ENCODE results near the gene MBNL2.

Gene MBNL2

DNA sequence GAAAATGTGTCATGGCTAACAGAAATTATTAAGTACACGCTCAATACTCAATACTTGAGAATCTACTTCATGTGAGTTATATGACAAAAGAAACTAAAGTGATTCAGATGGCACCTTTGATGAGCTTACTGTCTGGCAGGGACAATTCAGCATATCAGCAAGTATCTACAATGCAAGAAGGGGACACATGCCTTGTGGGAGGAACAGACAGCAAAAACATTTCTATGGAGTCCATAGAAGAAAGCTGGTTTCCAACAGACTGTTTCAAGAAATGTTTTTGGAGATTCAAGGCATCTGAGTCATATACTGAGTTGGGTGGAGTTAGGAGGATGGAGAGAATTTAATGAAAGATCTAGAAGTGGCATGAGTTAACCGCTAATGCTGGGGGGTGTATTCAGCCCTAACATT is 54.7 kb downstream of the MBNL2 start:
- no peak for DNase-seq

DNA sequence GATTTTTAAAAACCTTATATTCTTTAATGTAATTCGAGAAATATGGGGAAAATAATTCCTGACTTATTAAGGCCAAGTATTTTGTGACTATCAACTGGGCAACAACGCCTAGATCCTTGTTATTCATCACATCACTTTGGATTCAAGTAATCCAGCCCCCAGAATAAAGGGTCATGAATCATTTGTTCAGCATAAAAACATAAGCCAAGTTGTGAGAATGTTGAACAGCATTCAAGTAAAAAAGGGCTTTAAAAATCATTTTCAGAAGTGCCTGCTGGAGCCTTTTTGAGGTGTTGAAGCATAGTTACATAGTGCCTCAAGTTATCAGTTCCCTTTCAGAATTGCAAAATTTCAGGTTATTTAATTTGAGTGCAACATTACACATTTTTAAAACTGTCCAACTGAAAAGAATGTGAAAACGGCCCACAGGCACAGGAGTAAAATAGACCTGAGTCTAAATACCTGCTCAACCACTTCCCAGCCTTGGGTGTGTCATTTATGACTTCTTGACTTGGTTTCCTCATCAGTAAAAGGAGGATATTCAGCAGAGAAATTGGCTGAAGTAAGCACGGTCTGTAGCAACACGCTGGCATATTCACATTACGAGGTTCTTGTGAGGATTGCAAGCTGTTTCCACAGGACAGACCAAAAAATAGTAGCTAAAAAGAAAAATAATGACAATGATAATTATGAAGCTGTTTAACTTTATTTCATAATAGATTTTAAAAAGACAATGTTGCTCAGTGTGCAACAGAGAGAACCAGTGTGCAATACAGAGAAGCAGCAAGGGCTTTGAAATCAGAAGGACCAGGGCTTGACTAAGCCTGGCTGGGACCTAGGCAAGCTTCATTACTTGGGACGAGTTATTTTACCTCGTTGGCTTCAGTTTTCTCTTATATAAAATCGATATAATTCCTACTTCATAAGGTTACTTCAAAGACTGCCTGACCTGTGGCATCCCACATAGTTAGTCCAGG is 56.6 kb downstream of the MBNL2 start:
- no peak for DNase-seq

DNA sequence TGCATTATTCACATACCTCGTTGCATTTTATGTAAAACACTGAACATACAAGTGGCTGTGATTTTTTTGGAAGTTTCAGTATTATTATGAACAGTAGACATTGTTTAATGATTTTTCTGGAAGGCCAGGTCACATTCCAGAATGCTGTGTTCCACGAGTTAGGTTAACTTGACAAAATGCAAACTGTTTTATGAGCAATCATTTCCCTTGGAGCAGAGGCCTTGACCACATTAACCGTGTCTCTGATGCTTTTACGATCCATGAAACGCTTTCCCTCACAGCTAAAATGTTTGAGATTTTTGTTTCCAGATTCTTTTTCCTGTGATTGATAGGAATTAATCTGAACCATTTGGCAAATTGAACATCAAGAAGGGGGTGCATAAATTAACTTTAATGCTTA is 57.8 kb downstream of the MBNL2 start:
- no peak for DNase-seq

DNA sequence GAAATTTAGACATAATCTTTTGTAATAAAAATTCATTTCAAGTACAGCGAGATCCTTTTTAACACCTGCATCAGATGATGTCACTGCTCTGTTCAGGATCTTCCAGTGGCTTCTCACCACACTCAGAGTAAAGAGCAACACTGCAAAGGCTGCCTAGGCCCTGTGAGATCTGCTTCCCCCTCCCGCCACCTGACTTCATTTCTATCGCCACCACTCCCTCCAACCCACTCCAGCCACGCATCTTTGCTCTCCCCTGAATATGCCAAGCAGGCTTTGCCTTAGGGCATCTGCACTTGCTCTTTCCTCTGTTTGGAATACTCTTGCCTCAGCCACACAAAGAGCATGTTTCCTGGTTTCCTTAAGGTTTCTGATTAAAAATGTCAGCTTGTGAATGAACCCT is 58.3 kb downstream of the MBNL2 start:
- DNase-seq = no peak

DNA sequence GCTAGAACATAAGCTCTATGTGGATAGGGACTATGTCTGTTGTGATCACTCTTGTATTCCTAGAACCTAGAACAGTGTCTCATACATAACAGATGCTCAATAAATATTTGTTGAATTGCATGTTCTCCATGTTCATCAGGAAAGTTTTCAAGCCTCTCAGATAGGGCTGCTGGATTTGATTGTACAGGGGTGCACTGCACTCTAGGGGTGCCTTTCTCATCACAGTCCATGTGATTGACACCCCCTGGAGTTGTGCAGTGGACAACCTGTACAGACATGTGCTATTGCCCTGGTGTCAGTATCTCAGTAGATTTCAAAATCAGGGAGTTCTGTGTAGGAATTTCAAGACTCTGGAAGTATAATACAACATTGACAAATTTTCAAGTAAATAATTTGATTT is 58.9 kb downstream of the MBNL2 start:
- DNase-seq = no peak

DNA sequence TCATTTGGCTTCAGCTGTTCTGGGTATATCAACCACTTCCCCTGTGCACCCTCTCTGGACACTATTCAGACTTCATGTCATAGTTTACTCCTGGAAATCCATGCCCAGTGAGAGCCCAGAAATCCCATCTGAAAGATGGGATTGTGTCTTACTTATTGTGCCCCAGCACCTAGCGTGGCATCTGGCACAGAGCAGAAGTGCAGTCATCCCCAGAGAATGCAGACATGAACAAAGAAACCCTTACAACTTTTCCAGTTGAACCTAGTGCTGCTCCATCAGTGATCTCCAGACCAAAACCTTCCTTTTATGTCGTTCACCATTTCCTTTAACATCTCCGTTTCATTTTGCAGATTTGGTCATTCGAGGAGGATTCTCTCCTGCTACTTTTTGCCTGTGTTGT is 60.6 kb downstream of the MBNL2 start:
- DNase-seq = no peak

DNA sequence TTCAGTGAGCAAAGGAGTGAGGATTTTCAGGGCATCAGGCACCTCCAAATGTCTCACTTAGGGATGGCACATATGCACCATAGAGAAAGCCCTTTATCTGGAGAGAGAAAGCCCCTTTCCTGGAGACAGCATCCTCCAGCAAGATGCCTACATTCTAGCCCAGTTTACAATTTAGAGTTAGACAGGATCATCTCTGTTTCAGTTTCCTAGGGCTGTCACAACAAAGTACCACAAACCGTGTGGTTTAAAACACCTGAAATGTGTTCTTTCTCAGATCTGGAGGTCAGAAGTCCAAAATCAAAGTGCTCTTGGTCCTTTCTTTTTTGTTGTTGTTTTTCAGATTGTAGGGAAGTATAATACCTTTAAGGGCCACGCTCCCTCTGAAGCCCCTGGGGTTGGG is 61.8 kb downstream of the MBNL2 start:
- DNase-seq = no peak

DNA sequence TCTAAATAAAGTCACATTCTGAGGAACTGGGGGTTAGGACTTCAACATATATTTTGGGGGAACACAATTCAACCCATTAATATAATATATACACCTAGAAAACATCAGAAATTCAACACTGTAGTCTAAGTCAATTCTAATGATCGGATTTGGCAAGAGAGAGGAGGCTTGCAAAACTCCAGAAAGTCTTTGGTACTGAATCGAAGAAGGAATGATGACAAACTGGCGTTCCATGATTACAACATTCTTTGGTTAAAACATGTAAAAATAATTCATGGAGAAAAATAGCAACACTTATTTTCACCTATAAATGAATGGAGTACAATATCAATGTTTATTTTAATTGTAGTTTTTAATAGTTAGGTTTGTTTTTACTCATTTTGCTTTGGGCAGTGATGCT is 62.4 kb downstream of the MBNL2 start:
- no peak for DNase-seq

DNA sequence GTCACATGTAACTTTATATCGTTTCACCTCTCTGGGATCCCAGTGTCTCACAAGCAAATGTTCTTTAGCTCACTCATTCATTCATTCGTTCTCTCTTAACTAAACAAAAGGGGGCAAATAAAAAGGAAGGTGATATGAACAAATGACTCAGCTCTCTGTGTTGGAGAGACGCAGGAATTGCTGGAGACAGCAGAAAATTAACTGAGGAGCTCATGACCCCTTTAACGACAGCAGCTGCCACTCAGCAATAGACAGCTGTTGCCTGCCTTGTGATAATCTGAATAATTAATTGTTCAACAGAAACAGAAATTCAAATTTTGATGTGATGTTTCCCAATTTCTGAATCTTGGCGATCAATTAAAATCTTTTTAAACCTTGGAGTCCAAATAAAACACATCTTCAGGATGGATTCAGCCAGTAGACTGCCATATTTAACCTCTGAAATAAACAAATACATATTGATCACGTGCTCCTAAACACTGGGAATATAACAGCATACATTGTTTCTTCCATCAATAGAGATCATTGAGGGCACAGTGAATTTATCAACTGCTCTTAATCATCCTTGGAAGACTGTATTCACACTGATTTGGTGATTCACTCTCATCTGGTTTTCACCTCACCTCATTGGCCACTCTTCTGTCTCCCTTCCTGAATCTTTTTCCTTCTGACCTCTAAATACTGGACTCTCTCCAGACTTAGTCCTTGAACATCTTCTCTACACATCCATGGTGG is 63.3 kb downstream of the MBNL2 start:
- no peak for DNase-seq

DNA sequence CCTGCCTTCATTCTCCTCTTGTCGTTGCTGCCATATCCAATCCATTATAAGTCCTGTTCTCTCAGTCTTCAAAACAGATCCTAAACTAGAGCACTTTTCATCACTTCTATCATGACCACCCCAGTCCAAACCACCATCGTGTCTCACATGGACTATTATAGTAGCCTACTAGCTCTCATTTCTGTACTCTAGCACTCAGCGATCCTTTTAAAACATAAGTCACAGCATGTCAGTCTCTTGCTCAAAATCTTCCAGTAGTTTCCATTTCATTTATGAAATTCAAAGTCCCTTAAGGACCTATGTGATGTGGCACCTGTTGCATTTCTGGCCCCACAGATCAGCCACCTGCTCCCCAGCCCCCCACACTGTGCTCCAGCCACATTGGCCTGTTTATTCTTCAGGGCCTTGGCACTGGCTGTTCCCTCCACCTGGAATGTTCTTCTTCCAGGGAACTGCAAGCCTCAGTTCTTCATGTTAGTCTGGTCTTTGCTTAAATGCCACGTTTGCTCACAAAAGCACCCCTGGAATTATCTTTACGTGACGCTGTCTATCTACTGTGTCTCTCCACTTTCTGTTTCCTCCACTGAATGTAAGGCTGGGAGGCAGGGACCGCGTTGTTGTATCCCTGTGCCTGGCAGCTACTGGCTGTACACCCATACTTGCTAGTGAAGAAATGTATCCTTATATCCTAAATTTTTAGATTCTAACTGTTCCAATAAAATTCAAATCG is 64.3 kb downstream of the MBNL2 start:
- no peak for DNase-seq

DNA sequence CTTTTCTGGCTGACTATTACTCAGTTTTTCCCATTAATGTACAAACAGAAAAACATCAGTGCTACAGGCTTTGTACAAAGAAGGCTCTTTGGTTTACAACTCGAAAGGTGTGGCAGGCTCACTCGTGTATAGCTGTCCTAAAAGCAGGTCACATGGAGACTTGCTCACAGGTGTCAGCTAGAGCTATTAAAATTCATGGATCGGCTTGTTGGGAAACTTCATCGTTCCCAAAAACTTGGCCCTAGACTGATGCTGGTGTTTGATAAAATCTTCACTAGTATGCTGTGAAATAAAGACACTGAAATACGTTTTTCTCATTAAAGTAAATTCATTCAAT is 64.9 kb downstream of the MBNL2 start:
- DNase-seq = no peak

DNA sequence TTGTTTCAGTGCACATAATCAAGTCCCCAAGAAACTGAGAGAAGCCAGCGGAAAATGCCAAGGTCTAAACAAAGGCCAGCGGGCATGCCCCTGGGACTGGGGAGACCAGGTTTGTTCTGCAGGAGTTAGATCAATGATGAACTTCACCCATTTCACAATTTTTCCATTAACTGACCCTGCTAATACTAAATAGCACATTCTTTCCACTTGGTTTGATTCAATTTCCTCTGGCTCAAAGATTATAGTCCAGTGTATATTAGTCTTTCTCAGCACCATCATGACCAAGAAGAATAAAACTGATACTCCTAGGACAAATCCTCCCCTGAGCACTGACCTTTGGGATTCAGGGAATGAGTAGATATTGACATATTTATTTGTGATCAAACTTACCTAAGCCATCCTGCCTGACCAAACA is 66.4 kb downstream of the MBNL2 start:
- no peak for DNase-seq

DNA sequence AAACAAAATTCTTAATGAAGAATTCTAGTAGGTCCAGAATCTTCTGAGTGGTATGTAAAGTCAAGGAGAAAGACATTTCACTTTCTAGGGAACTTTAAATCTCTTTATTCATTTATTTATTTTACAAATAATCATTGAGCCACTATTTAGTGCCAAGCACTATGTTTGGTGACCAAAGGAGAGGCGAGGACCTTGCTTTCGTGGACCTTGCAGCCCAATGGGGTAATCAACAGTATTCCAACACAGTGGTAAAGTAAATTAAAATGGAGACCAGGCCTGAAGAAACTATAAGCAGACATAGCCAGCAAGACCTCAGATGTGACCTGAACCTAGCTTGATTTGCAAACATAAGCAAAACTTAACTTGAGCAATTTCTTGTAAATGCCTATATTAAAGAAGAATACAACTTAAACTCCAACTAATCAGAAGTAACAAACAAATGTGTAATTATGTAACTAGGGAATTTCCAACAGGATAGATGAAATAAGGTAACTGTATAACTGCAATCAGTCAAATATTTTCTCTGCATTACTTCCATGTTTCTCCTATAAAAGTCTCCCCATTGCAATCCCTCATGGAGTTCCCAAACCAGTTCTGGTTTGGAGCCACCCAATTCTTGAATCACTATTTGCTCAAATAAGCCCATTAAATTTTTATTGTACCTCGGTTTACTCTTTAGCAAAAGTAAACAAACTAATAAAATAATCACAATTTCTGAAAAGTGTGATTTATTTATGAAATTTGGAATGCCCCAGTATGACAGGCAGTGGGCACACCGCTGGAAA is 67.6 kb downstream of the MBNL2 start:
- DNase-seq = no peak

DNA sequence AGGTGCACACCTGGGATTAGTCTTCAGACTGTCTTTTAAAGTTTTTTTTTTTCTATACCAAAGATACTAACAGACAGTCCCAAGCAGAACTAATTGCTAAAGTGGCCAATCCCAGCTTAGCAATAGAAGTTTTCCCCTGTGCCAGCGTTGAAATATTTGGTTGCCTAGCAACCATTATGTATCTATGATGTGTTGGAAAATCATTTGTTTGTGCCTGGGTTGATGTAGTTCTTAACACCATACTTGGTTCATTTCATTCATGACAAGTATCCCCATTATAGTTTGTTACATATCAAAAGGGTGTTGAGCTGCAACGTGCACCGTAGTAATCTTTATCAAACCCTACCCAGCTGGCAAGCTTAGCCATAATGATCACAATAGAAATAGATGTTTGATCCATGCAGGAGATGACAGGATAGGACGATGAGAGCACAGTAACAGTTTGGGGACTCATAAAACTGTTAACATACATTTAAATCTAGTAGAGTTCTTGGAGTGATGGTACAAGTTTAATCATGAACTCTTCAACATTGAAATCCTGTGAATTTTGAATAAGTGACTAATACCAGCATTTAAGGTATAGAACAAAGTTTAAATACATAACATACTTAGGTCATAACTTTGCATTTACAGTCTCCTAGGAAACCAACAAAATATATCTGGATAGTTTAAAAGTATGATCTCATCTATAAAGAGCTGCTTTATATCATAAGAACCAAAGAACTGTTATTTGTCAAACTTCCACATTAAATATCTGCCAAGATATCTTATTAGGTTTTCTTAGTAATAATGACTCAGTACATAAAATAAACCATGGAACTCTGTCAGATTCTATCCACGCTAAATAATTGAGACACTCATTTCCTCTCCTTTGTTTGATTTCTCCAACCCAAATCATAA is 73.4 kb downstream of the MBNL2 start:
- no peak for DNase-seq

DNA sequence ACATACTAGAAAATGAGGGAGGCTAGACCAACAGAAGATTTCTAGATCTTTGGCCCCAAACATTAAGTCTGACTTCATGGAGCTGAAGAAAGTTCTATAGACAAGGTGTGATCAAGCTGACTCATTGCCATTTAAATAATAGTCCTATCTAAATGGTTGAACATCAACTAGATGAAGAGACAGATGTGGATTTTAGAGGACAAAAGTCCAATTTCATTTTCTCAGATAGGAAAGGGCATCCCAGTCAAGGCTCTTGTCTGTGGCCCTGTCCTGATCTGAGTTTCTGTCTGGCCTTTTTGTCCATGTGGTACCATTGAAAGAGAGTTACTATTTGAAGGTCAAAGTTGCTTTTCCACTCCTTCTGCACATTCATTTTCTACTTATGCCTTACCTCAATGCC is 74.6 kb downstream of the MBNL2 start:
- DNase-seq = no peak

DNA sequence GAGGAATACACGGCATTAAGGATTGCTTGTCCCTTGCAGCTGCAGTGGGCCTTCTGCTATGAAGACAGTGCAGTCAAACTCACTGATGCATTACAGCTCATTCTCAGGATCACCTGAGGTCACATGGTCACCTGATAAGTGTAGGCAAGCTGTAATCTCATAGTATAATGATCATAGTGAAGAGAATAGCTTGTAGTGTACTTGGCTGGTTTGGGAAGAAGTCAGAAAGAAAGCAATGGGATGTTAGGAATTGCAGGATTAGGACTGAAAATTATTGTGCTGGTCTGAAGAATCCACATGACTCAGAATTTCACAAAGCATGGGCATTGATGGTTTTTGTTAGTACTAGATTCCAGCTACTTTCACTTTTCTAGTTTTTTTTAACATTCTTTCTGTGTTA is 76.7 kb downstream of the MBNL2 start:
- DNase-seq = no peak

DNA sequence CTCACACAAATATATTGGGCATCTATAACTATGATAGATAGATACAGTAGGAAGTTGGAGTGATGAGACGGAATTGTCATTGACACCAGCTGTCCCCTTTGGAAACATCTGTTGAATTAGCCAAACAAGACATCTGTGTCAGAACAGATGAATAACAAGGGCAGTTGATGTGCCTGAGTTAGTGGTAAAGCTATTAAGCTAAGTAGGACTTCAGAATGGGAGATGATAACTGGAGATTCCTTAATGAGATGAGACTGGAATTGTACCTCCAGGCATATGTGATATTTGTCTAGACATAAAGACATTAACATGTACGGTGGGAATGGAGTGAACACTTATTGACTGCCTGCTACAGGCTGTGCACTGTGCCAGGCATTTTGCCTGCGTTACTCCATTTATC is 78.7 kb downstream of the MBNL2 start:
- DNase-seq = no peak

DNA sequence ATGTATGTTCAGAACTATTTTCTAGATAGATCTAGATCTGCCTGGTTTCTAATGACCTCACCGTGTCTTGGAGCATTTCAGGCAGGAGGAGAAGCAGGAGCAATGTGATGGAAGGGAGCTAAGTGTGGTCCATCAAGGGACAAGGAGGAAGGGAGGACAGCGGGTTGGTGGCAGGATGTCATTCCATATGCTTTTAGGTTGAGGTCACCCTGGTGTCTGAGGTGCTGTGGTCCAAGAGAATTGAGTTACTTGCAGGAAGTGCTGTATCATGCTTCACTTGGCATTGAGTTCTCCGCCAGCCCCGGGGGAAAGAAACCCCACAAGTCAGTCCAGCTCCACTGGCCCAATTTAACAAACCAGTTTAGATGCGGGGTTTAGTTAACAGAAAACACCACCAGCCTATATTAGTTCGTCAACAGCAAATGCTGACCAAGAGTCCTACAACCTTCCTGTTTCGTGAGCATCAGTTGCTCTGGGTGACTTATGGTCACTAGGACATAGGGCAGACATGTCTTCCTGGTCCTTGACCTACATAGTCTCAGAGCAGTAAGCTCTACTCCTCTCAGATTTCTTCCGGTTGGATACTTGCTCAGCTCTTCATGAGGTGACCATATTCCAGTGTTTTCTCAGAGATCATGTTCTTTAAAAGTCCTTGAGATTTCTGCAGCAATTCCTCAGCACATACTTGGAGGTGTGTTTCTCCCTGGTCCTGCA is 79.4 kb downstream of the MBNL2 start:
- DNase-seq = no peak

DNA sequence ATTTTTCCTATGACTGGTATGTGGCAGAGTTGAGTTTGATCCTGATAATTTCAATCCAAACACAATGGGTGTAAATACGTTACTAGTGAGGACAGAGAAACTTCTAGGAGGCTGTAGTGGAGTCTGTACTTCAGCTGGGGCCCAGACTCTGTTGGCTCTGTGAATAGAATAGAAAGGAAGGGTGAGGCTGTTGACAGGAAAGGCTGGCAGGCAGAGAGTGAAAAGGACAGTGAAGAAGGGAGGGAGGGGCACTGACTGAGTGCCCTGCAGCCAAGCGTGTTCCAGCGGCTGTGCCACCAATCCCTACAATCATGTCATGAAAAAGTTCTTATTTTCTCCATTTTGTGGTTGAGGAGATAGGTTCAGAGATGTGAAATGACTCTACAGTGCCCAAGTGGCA is 80.5 kb downstream of the MBNL2 start:
- no peak for DNase-seq

DNA sequence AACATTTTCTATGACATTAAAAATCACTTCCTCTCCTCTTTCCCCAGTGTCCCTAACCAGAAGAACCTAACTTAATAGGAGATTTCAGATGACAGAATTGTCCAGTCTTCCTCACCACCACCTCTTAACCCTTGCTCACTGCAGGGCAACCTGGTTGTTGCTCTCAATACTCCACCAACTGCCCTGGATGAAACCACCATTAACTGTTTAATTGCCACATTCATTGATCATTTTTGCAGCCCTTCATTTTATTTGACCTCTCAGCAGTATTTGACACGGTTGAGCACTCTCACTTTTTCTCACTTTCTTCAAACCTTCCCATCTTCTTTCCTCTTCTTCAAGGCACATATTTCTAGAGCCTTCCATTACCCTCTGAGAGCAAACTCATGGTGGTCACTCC is 84.0 kb downstream of the MBNL2 start:
- no peak for DNase-seq

DNA sequence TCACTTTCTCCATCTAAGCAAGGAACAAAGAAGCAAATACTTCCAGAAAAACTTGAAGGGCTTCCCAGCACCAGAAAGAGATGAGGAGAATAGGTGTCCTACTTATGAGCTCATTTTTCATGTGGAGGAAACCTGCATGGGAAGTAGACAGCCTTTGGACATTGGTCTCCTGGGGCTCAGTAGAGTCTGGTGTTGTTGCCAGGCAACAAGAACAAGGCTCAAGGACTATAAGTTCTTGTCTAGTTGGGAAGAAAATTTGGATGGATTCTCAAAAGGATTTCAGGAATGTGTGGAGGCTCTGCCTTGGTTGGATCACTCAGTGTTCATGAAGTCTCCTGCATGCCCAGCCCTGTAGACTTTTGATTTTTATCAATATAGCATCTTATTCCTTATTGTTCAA is 84.5 kb downstream of the MBNL2 start:
- no peak for DNase-seq

Measured in activated gamma-delta T cell treated with Interleukin-2 at 50 U/mL for 16 hours (primary cell).